ENCODE measurements around the gene THRA. TPM values are rescaled to one million over a fixed set of nuclear protein-coding genes. Genes with fewer than 3 reads are reported as not detected.

Gene THRA
- total and polyA plus RNA-seq, 2 of the 8 experiments (the other 6 are each of a cell fraction or from before 2014, with no cell fraction given) = 6.4 to 10.2 TPM

- no peak for FAIRE-seq
- no peak overlapping the region for H3K4ac ChIP-seq (replicated peaks; ENCODE audit: insufficient read length, low read depth, low read length)
- H4K8ac ChIP-seq (ENCODE audit: extremely low read depth, insufficient read depth, low read length) = no peak overlapping the region; the same call in 1 of the 2 replicates
- H3K18ac ChIP-seq (ENCODE audit: extremely low read depth, low read length) = no peak overlapping the region
- no peak overlapping the region for H3K27ac ChIP-seq (ENCODE audit: low read depth, low read length)
- H3K36me3 ChIP-seq (ENCODE audit: control insufficient read depth in 2 of 4, insufficient read depth in 4 of 4, low read length in 3 of 4) = peaks cover 12 to 29% (median 25%) of the 10 kb centered on the region in 4 experiments
- no peak overlapping the region for H2BK12ac ChIP-seq (ENCODE audit: low read depth, low read length)
- no peak overlapping the region for H4K91ac ChIP-seq (replicated peaks; ENCODE audit: insufficient read length, low read length)
- H2AK5ac ChIP-seq (ENCODE audit: low read depth, low read length) = no peak overlapping the region
- no peak overlapping the region for H2BK20ac ChIP-seq (ENCODE audit: low read length)
- H2BK120ac ChIP-seq (replicated peaks; ENCODE audit: low read depth, low read length) = no peak overlapping the region
- H3K4me1 ChIP-seq (replicated peaks in 1 of 4; ENCODE audit: control insufficient read depth in 3 of 4, insufficient read depth in 4 of 4, low read length in 3 of 4) = peaks cover 0 to 22% (median 16%) of the 10 kb centered on the region in 4 experiments; a peak in 6 of 7 replicates
- no peak overlapping the region for H2AFZ ChIP-seq (ENCODE audit: low read length)
- WGBS, 2 experiments (ENCODE audit: extremely low coverage in 1 of 2, insufficient coverage in 1 of 2, insufficient read length in 1 of 2, insufficient replicate concordance in 2 of 2, low coverage in 1 of 2, low lambda C conversion rate in 2 of 2, missing lambda C conversion rate in 1 of 2) = 95% methylated on average over 9 of the region's 9 CpGs; no CpG with 5 or more reads in 1 of the 2 experiments
- no peak overlapping the region for H3K14ac ChIP-seq (ENCODE audit: insufficient read length)
- no peak overlapping the region for H3K4me2 ChIP-seq (ENCODE audit: insufficient read depth in 1 of 2, low read depth in 2 of 2, low read length in 2 of 2)
- H3K56ac ChIP-seq (replicated peaks; ENCODE audit: insufficient read length, low read depth, low read length) = no peak overlapping the region
- no peak overlapping the region for H3K9ac ChIP-seq (replicated peaks in 1 of 4; ENCODE audit: extremely low read depth in 1 of 4, low read depth in 3 of 4, low read length in 3 of 4)
- H2BK15ac ChIP-seq (ENCODE audit: low read length) = no peak overlapping the region
- no peaks in the 10 kb centered on the region; the same call in 1 of the 2 replicates for H3K23me2 ChIP-seq (ENCODE audit: low read depth, low read length)
- H3K79me2 ChIP-seq (ENCODE audit: control insufficient read depth in 1 of 2, insufficient read depth in 2 of 2, low read length in 2 of 2) = no peaks in the 10 kb centered on the region
- H3K27me3 ChIP-seq (replicated peaks in 1 of 4; ENCODE audit: control insufficient read depth in 3 of 4, extremely low read depth in 1 of 4, insufficient read depth in 3 of 4, low read length in 3 of 4) = no peaks in the 10 kb centered on the region
- no peak for DNase-seq (ENCODE audit: low read depth in 1 of 2, low spot score in 2 of 2)
- H2BK5ac ChIP-seq (ENCODE audit: low read depth, low read length) = no peak overlapping the region; the same call in 1 of the 2 replicates
- H3K9me3 ChIP-seq (ENCODE audit: insufficient read depth in 2 of 2, low read depth in 1 of 2, low read length in 1 of 2) = no peaks in the 10 kb centered on the region
- TF ChIP-seq TEAD4 (IDR thresholded peaks at IDR 0.05; ENCODE audit: low read depth, low read length) = no peak
- no peak for TF ChIP-seq CTCF (IDR thresholded peaks at IDR 0.05; ENCODE audit: control extremely low read depth in 1 of 3, insufficient read depth in 1 of 3, low read depth in 1 of 3, low read length in 3 of 3)
- no peak for TF ChIP-seq TAF7 (optimal IDR thresholded peaks at IDR 0.05; ENCODE audit: borderline replicate concordance, low read depth, low read length)
- TF ChIP-seq KDM4A (IDR thresholded peaks at IDR 0.05; ENCODE audit: low read depth, low read length, severe bottlenecking) = no peak
- TF ChIP-seq PHF8 (conservative IDR thresholded peaks at IDR 0.05; ENCODE audit: low read depth, low read length) = no peak
- no peak for TF ChIP-seq POLR2A (IDR thresholded peaks at IDR 0.05; ENCODE audit: control extremely low read depth in 1 of 2, low read depth in 2 of 2, low read length in 2 of 2)
- TF ChIP-seq POU5F1 (IDR thresholded peaks at IDR 0.05; ENCODE audit: low read depth, low read length) = no peak
- TF ChIP-seq FOSL1 (IDR thresholded peaks at IDR 0.05; ENCODE audit: insufficient read depth, low read depth, low read length) = no peak
- TF ChIP-seq BACH1 (IDR thresholded peaks at IDR 0.05; ENCODE audit: low read length) = no peak
- no peak for TF ChIP-seq CEBPB (IDR thresholded peaks at IDR 0.05; ENCODE audit: low read depth, low read length)
- H3K23ac ChIP-seq (ENCODE audit: insufficient read length) = no peak overlapping the region
- POLR2A ChIA-PET (ENCODE audit: partially characterized antibody) = interaction anchor here (0.6 to 1.9 kb wide), 5 partner anchors 10 to 1852 kb away, joined by 3 to 6 read pairs (median 3); no protein-coding TSS in a partner anchor
- H4K20me1 ChIP-seq (replicated peaks in 1 of 2; ENCODE audit: control insufficient read depth in 1 of 2, insufficient read depth in 2 of 2, low read length in 2 of 2) = peaks cover 0 to 2% of the 10 kb centered on the region in 2 experiments
- H4K5ac ChIP-seq (ENCODE audit: insufficient read length, low read depth, low read length) = no peak overlapping the region
- CTCF ChIA-PET (ENCODE audit: partially characterized antibody) = interaction anchor here (1.0 to 29.7 kb wide), 9 partner anchors 9 to 170 kb away, joined by 3 to 876 read pairs (median 5); partner anchors contain the start of genes CSF3, MED24 and THRA
- H3K4me3 ChIP-seq (ENCODE audit: extremely low read depth in 1 of 4, insufficient read depth in 2 of 4, low read depth in 3 of 4, low read length in 4 of 4) = no peak overlapping the region
- 0 out of 2 replicates have a peak, but pooled peaks cover 2% of the 10 kb centered on the region for H3K79me1 ChIP-seq (ENCODE audit: low read depth, low read length)
These were observed 40.3 kb upstream of the THRA start for GRCh38 chr17:40022497-40022896.

Measured in H1 (cell line).